Liver (tissue), 9 donors: ENCODE measurements around the gene ENTHD1. TPM values are rescaled to one million over a fixed set of nuclear protein-coding genes. Genes with fewer than 3 reads are reported as not detected.

Experiments
- DNase-seq: peaks from one replicate; pipeline ENCODE4 v3.0.0-alpha.2; 2017; ENCODE audit warnings: low spot score
- H3K27ac ChIP-seq, 2 donors: one replicate each; pipeline ENCODE4 v1.7.0; 2013; ENCODE audit warnings: inconsistent platforms in 2 of 2, low read length in 2 of 2, control low read depth in 1 of 2, low read depth in 1 of 2, mild to moderate bottlenecking in 1 of 2
- H3K27me3 ChIP-seq, 4 donors: one replicate each; pipeline versions ENCODE4 v1.6.1 to v1.7.0; 2013; ENCODE audit warnings: low read length in 3 of 4, inconsistent platforms in 1 of 4, mild to moderate bottlenecking in 1 of 4, moderate library complexity in 1 of 4; ENCODE audit not compliant: control insufficient read depth in 4 of 4, insufficient read depth in 4 of 4
- H3K36me3 ChIP-seq, 4 donors: one replicate each; pipeline versions ENCODE4 v1.6.1 to v1.7.0; 2013; ENCODE audit warnings: low read length in 3 of 4, mild to moderate bottlenecking in 3 of 4, low read depth in 1 of 4, moderate library complexity in 1 of 4; ENCODE audit not compliant: control insufficient read depth in 4 of 4, insufficient read depth in 3 of 4
- H3K4me1 ChIP-seq, 4 donors: one replicate each; pipeline versions ENCODE4 v1.6.1 to v1.7.0; 2013; ENCODE audit warnings: low read length in 3 of 4, mild to moderate bottlenecking in 3 of 4, moderate library complexity in 1 of 4; ENCODE audit not compliant: control insufficient read depth in 4 of 4, insufficient read depth in 4 of 4
- H3K4me3 ChIP-seq, 3 donors: one replicate each; pipeline versions ENCODE4 v1.6.1 to v1.7.0; 2013; ENCODE audit warnings: low read length in 3 of 3, control low read depth in 1 of 3, low read depth in 1 of 3, mild to moderate bottlenecking in 1 of 3
- H3K9ac ChIP-seq, 2 donors: one replicate each; pipeline ENCODE4 v1.7.0; 2013; ENCODE audit warnings: low read length in 2 of 2, mild to moderate bottlenecking in 2 of 2, moderate library complexity in 2 of 2, control low read depth in 1 of 2, low read depth in 1 of 2
- H3K9me3 ChIP-seq, 4 donors: one replicate each; pipeline versions ENCODE4 v1.6.1 to v1.7.0; 2013; ENCODE audit warnings: low read length in 3 of 4; ENCODE audit not compliant: control insufficient read depth in 4 of 4
- CTCF ChIP-seq: fragments of 150-350 bp; IDR thresholded peaks from 2 replicates; pipeline ENCODE4 v1.5.1; 2017; ENCODE audit warnings: improper control_type of control experiment, low read depth, low read length; ENCODE audit not compliant: missing input control
- EGR1 ChIP-seq, 2 donors: IDR thresholded peaks; 2 replicates each; pipeline ENCODE4 v1.6.1; 2016 to 2018; ENCODE audit warnings: antibody characterized with exemption in 2 of 2, low read depth in 2 of 2
- FOXA1 ChIP-seq: IDR thresholded peaks from 2 replicates; pipeline ENCODE4 v1.6.1; 2016; ENCODE audit warnings: antibody characterized with exemption
- GABPA ChIP-seq, 2 donors: IDR thresholded peaks in 1 of 2; conservative IDR thresholded peaks in 1 of 2; 2 replicates each; pipeline ENCODE4 v1.6.1; 2016; ENCODE audit warnings: antibody characterized with exemption in 2 of 2, mild to moderate bottlenecking in 1 of 2, moderate library complexity in 1 of 2
- HNF4A ChIP-seq, 2 donors: conservative IDR thresholded peaks; 2 replicates each; pipeline ENCODE4 v1.6.1; 2016; ENCODE audit warnings: antibody characterized with exemption in 2 of 2, mild to moderate bottlenecking in 2 of 2
- HNF4G ChIP-seq: IDR thresholded peaks from 2 replicates; pipeline ENCODE4 v1.6.1; 2016; ENCODE audit warnings: antibody characterized with exemption
- MAX ChIP-seq: IDR thresholded peaks from 2 replicates; pipeline ENCODE4 v1.6.1; 2016; ENCODE audit warnings: antibody characterized with exemption
- NR2F2 ChIP-seq: IDR thresholded peaks from 2 replicates; pipeline ENCODE4 v1.6.1; 2016; ENCODE audit warnings: antibody characterized with exemption
- RAD21 ChIP-seq, 2 donors: IDR thresholded peaks; 2 replicates each; pipeline ENCODE4 v1.6.1; 2016; ENCODE audit warnings: antibody characterized with exemption in 2 of 2, mild to moderate bottlenecking in 2 of 2
- SP1 ChIP-seq: IDR thresholded peaks from 2 replicates; pipeline ENCODE4 v1.6.1; 2018; ENCODE audit warnings: antibody characterized with exemption, mild to moderate bottlenecking
- TAF1 ChIP-seq: conservative IDR thresholded peaks from 2 replicates; pipeline ENCODE4 v1.6.1; 2016; ENCODE audit warnings: antibody characterized with exemption, mild to moderate bottlenecking
- YY1 ChIP-seq: IDR thresholded peaks from 2 replicates; pipeline ENCODE4 v1.6.1; 2016; ENCODE audit warnings: antibody characterized with exemption, mild to moderate bottlenecking
- ZBTB33 ChIP-seq: IDR thresholded peaks from 2 replicates; pipeline ENCODE4 v1.6.1; 2016; ENCODE audit warnings: antibody characterized with exemption
- WGBS: extraction: QIAGEN DNeasy Blood & Tissue Kit; methylation state at CpG from one replicate; pipeline ENCODE4 v1.1.7; 2013; 5-methylcytosine and 5-hydroxymethylcytosine counted together
- polyA plus RNA-seq, 2 donors: library from polyadenylated mRNA; stranded (reverse) in 1 of 2; unstranded in 1 of 2; fragments of 200-250 nt in 1 of 2; fragments of >200 nt in 1 of 2; fragmentation: Nextera tagmentation in 1 of 2; extraction: Ambion mirVana in 1 of 2; gene quantifications; one replicate each; pipeline versions ENCODE4 v1.2.1 to v1.2.3, GENCODE V29; 2013 to 2015
- total RNA-seq, 2 donors: library from RNA; depleted of rRNA; stranded (reverse); fragments of >200 nt; gene quantifications; one replicate each; pipeline ENCODE4 v1.2.3, GENCODE V29; 2014
- donor health status: healthy.
- donor health status: healthy.
- donor health status: healthy.
- donor health status: healthy.
- donor health status: healthy.

ENTHD1 gene
- total and polyA plus RNA-seq, 4 donors = not detected

GRCh38 chr22:39706376-39707140 lies 187.0 kb downstream of the ENTHD1 start (continued):
- TF ChIP-seq CTCF = no peak

- 94% methylated on average over 12 of the region's 12 CpGs for WGBS
- Histone ChIP-seq H3K4me3 (no peak overlapping the region), H3K4me1 (no peaks in the 10 kb centered on the region), H3K9me3 (no peaks in the 10 kb centered on the region), H3K27me3 (peaks cover 0 to 7% (median 0%) of the 10 kb centered on the region in 4 donors), H3K27ac (no peak overlapping the region), H3K9ac (no peak overlapping the region), H3K36me3 (no peaks in the 10 kb centered on the region)
- no peak for DNase-seq
- TF ChIP-seq EGR1 (IDR thresholded peaks at IDR 0.05; ENCODE audit: low read depth in 2 of 2) = no peak
- TF ChIP-seq YY1 = no peak
- no peak for TF ChIP-seq TAF1
- TF ChIP-seq MAX = no peak
- TF ChIP-seq FOXA1 = no peak
- no peak for TF ChIP-seq GABPA (IDR thresholded peaks at IDR 0.05 in 1 of 2, conservative IDR thresholded peaks at IDR 0.05 in 1 of 2)
- TF ChIP-seq RAD21 (IDR thresholded peaks at IDR 0.05) = no peak
- TF ChIP-seq HNF4A (conservative IDR thresholded peaks at IDR 0.05) = no peak
- no peak for TF ChIP-seq SP1
- no peak for TF ChIP-seq CTCF
- no peak for TF ChIP-seq HNF4G
- no peak for TF ChIP-seq NR2F2
- TF ChIP-seq ZBTB33 = no peak
Measured at GRCh38 chr22:39705386-39705785, 188.2 kb downstream of the ENTHD1 start.
